Muscle of back (tissue), 11 donors: ENCODE data around the gene PRKCB. TPM values are rescaled to one million over a fixed set of nuclear protein-coding genes. Genes with fewer than 3 reads are reported as not detected.

ENCODE experiments used
- DNase-seq, 3 donors: peaks; one replicate each; pipeline versions ENCODE4 v3.0.0 to v3.0.0-alpha.2; 2013
- polyA plus RNA-seq, 10 donors: library from polyadenylated mRNA; unstranded; fragments of 120-200 nt; gene quantifications; one replicate each; pipeline ENCODE4 v1.2.1, GENCODE V29; 2013; ENCODE audit not compliant: insufficient read length in 10 of 10

Gene PRKCB
- polyA plus RNA-seq, 10 donors, result 1.2 to 3.6 (median 1.7) TPM

DNA sequence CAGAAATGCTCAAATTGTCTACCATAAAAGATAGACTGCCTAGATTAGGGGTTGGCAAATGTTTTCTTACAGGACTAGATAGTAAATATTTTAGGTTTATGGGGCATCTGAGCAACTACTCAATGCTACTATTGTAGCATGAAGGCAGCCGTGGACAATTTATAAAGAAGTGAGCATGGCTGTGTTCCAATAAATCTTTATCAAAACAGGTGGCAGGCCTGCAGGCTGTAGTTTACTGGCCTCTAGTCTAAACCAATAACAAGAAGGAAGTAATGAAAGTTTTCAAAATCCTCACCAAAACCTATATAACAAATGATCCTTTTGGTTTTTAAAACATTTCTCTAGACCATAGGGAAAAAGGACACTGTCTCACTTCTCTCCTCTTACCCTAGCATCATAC lies 105.2 kb downstream of the PRKCB start:
- no peak for DNase-seq

DNA sequence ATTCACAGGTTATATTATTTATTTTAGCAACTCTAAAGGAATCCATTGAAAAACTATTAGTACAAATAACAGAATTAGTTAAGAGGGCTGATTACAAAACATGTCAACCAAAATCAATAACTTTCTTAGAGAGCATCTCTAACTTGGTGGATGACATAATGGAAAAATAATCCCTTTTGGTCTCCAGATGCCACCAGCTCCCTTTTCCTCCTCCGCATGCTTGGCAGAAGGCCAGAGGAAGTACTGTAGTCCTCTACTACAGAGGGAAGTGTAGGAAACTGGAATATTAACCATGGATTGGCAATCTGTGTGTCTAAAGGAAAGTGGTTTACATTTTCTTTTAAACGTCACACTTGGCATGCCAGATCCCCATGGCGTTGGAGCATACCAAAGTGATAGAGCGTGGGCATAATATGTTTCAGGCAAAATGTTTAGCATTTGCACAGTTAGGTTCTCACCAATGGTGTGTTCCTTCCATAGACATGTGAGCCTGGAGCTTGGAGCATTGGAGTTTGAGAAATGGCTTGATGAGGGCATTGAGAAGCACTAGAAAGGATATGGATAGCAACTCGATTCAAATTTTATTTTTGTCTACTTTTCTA lies 106.3 kb downstream of the PRKCB start:
- DNase-seq, result peak in 2 of 3 donors; percentile 7 to 17

DNA sequence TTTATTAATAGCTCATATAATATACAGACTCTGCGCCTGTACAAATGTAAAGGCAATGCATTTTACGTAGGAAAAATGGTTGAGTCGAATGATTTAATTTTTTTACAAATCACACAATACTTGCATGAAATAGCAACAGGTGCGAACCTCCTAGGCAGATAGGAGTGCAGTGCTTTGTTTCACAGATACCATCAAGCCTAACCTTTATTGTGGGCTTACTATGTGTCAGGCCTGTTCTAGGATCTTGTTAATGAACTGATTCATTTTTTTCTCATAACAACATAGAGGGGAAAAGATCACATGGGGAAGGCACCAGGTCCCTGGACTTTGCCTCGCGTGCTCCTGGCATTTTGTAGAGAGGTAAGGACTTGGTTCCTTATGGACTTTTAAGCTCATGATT lies 107.8 kb downstream of the PRKCB start:
- DNase-seq, result no peak

DNA sequence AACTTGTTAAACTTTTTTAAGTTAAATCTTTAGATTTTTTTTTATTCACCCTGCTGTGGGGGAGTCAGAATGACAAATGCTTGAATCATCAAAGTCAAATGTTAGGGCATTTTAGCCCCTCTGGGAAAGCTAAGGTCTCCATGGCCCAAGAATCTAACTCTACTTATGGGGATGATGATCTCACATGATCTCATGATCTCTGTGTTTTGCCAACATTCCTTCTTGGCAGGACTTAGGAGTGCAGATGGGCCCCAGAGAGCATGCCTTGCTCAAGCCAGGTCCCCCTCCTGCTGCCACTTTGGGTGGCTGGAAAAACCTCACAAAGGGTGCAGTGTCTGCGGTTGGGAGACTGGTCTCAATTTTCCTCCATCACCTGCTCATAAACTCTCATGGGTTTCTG lies 108.6 kb downstream of the PRKCB start:
- DNase-seq, result no peak

DNA sequence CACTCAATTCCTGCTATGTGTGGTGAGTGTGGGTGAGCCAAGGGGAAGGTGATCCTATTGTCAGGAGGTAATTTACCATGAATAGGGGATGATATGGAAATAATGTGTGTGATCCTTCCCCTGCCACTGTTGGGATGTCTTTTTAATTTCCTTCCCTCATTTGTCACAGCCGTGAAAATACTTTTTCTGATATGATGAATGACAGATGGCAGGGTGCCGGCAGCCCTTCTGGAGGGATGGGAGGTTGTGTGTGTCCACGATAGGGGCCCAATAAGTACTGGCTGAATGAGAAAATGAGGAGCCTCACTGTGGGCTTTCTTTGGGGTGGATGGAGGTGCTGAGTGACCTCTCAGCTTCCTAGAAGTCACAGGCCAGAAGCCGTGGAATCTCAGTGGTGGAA lies 109.5 kb downstream of the PRKCB start:
- DNase-seq, result no peak

DNA sequence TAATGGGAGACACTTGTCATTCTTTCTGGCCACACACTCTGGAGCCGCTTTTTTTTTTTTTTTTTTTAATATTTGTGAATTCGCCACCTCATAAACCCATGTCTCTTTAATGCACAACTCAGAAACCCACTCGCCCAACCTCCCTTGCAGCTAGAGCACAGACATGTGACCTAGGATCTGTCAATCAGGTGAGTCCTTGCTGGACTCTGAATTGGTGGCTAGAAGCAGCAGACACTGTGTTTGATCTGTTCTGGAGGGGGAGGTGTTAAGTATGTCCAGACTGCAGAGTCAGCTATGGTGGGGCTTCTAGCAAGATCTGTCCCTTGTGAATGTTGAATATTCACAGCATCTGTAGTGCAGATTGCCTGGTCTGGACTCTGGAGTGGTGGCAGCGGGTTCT lies 112.1 kb downstream of the PRKCB start:
- no peak for DNase-seq

DNA sequence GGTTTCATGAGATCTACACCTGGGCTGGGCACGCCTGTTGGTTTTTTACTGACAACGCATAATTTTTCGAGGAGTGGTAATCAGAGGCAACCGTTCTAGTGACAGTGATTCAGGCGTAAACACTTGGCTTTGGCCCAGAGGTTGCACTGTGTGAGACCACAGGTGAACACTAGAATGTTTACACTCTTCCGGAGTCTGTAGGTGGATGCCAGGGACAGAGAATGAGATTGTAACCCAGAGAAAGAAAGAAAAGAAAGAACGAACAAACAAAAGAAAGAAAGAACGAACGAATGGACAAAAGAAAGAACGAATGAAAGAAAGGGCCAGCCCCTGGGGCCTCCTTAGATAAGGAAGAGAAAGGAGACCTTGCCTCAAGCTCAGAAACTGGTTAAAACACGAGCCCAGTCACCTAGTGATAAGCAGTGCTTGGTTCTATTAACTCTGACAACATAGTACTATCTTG lies 113.2 kb downstream of the PRKCB start:
- DNase-seq, result no peak

DNA sequence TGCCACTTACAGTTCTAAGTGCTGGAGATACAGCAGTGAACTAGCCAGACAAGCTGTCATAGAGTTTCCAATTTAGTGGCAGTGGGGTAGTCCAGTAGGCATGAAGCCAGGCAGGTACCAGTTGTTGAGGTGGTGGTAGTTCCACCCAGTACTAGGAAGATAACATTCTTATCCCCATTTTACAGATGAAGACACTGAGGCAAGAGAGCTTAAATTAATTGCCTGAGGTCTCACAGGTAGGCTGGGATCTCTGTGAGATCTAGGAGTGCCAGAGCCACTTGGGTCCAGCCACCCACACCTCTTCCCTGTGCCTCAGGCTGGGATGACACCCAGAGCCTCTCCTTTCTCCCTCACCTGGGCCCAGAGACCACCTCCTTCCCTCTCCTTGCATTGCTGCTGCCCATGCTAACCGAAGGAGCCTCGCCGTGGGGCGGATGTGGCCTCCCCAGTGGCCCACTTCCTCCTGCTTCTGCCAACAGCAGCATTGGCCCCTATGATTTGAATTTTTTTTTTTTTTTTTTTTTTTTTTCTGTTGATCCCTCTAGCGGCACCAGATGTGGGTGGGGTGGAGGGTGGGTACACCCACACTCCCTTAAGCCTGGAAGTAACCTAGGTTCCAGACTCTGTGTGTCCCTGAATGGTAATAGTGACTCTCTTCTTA lies 114.0 kb downstream of the PRKCB start:
- no peak for DNase-seq

DNA sequence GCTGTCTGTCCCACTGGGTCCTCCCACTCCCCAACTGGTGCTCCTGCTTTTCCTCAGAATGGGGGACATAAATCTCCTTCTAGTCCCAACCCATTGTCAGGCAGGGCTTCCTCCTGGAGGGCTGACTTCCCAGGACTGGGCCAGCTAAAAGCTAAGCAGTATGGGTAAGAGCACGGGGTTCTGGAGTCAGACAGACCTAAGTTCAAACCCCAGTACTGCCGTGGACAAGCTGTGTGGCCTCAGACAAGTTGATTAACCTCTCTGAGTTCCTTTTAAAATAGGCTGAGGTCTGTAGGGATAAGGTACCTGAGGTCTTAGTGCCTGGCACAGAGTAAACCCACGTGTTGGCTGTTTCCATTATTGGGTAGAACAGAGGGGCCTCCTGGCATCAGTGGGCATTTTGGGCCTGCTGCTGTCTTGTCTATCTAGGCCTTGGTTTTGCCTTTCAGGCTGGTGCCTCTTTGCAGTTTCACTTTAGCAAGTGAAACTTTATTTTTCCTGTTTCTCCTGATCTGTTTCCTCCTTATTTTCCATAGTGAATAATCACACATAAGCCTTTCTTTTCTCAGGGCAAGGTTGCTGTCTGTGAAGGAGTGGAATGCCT lies 114.6 kb downstream of the PRKCB start:
- DNase-seq, result no peak

DNA sequence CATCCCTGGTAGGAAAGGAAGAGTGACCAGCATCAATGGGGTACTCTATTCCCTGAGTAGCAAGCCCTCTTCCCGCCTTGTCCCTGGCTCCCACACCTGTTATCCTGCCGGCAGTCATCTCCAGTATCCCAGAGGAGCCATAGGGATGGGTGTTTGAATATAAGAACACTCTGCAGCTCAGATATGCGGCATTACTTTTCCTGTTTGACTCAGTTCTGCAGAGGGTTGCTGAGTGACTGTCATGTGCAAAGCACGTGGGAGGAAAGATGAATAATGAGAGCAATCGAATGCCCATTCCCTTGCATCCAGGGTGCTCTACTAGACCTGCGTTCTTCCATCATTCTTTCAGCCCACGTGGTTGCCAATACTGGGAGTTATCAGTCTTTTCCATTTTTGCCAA lies 115.1 kb downstream of the PRKCB start:
- no peak for DNase-seq

DNA sequence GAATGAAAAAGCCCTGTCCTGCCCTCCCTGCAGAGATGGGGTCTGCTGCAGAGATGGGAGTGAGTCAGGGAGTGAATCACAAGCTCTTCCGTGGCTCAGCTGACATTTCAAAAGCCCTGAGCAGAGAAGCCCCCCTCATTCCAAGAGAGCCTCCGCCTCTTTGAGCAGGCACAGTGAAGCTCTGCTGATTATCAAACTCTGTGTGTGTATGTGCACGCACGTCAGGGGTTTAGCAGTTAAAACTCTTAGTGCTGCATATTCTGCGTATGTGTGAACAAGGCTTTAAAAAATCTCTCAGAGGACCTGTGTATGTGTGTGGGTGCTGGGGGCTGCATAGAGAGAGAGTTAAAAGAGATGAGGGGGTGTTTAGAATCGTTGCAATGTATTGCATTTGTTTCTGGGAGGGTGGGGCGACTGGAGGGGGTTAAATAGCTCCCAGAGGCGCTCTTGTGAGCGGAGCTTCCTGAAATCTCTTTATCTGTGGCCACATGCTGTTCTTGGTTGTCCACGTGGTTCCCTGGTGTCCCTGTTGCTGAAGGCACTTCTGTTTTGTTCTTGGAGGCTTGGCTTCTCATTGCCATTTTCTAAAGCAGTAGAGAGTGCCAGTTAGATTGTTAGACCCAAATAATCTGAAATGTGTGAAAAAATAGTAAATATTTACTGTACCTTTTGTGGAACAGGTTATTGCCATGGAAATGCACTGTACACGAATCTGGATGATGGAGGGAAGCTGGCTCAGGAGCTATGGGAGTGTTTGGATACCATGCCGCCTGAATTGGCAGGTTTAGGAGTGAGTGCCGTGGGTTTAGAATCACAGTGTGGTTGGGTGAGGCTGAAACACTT lies 116.6 kb downstream of the PRKCB start:
- DNase-seq, result no peak

DNA sequence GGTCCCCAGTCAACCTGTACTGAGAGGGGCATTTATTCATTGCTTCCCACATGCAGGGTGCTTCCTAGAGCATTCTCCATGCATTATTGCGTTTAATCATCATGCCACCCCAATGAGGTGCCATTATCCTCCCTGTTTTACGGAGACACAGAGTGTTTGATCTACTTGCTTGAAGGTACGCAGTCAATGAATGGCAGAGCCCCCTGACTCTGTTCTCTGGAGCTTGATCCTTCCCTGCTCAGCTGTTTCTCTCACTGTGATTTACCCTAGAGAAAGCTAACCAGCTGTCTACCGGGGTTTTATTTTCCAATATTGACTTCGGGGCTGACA lies 117.2 kb downstream of the PRKCB start:
- no peak for DNase-seq

DNA sequence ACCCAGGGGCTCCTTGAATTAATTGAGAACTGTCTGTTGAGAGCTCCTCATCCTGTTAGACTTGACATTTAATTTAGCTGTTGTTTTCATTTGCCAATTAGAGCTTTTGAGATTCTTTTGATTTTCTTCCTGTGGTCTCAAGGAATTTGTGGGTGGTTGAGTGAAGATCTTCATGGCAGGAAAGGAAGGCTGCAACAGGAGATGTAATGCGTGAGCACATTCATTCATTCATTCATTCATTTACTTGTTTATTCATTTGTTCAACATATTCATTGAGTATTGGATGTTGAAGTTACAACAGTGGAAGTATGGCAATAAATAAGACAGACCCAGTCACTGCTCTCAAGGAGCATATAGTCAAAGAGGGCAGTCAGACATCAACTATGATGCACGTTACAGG lies 117.7 kb downstream of the PRKCB start:
- no peak for DNase-seq

DNA sequence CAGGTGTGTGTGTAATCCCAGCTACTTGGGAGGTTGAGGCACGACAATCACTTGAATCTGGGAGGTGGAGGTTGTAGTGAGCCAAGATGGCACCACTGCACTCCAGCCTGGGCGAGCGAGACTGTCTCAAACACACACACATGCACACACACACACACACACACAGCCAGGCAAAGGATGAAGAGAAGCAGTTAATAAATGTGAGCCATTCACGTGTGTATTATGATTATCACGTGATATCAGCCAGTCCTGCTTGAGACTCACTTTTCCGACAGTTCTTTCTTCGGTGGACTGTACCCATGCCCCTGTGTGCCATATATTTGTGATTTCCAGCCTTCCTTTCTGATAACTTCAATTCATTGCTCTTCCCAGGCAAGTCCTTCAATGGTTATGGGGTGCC lies 119.3 kb downstream of the PRKCB start:
- no peak for DNase-seq

DNA sequence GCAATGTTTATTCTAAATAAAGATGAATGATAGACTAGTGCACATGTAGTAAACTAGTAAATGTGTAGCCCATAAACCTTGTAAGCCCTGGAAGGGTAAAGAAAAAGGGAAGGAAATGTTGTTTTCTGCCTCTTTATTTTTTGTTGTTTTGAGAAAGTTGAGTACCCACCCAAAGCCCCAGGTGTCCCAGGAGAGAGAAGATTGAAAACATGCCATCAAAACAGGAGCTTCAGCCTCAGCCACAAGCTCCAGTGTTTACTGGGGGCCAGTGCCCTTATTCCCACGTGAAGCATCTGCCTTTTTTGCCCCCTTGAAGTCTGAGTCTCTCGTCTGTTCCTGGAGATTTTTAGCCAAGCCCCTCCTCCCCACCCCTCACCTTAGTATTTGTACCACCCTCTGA lies 121.5 kb downstream of the PRKCB start:
- DNase-seq, result no peak

DNA sequence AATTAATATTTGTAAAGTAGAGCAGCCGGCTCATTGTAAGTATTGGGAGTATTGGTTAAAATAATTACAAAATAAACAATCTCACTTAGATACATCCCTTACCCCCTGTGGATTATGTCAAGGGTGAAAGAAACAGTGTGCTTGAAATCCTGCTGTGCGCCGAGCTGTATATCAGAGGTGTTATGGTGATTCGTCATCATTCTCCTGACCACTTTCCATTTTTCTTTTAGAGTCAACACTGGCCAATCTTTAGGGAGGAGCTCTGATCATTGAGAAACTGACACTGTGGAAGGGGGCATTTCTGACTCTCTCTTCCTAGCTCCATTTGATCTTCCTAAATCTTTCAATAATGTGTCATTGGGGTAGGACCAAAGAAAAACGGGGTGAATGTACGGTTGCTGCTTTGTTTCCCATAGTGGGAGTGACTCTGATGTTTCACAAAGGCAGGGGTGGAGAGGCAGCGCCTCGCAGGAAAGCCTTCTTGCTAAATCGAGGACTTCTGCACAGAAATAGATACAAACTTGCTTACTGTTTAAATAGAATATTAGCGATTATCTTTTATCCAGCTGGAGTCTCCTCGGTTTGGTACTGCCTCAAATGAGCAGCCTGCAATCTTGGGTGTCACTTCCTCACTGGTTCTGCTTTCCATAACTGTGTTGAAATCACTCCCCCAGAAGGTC lies 123.4 kb downstream of the PRKCB start:
- peak in 1 of 3 donors; percentile 10 for DNase-seq

DNA sequence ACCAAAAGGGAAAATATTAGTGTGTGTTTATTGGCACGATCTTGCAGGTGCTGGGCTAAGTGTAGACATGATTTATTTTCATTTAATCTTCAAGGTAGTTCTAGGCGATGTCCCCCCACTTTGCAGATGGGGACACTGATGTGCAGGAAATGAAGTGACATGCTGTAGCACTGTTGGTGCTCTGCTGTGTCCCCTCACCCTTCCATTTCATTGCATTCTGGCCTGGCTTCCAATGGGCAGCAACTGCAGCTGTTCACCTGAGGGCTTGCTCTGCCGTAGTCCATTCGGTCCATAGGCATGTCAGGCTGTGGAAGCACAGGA lies 123.9 kb downstream of the PRKCB start:
- DNase-seq, result no peak

DNA sequence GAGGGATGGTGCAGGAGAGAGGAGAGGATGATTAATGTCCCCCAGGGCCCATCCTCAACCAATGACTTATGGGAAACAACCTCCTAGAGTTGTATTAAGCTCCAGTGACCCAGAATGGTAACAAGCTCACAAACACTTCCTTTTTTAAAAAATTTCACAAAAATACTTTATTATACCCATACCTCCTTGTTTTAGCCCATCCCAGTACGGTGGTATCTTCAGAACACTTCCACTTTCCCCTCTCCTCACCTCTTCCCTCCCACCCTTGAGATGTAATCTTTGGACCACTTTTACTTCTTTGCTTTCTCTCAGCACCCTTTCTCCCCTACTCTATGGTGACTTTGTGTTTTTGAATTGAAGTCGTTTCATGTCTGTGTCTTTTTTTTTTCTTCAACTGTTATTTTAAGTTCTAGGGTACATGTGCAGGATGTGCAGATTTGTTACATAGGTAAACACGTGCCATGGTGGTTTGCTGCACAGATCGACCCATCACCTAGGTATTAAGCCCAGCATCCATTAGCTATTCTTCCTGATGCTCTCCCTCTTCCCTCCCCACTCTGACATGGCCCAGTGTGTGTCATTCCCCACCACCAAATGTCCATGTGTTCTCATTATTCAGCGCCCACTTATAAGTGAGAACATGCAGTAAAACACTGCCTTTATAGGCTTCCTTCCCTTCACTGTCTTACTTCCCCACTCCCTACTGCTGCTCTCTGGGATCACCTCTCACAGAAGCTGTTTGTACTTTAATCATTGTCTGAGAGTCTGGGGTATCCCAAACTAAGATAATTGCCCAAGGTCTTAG lies 124.5 kb downstream of the PRKCB start:
- no peak for DNase-seq

DNA sequence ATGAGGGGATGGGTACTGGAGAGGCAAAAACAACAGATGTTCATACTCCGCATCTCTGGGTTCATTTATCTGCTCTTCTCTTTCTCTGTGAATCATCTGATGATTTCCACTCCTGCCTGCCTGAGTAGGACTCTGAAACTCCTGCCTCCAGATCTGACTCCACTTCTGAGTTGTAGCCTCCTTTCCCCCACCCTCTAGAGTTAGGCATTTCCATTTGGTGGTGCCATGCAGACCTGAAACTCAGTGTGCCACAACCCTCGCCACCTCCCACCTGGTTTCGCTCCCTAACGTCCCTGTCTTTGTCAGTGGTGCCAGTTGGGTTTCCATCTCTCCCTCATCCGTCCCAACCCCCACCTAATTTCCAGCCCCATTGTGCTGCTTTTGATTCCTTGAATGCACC lies 126.2 kb downstream of the PRKCB start:
- no peak for DNase-seq

DNA sequence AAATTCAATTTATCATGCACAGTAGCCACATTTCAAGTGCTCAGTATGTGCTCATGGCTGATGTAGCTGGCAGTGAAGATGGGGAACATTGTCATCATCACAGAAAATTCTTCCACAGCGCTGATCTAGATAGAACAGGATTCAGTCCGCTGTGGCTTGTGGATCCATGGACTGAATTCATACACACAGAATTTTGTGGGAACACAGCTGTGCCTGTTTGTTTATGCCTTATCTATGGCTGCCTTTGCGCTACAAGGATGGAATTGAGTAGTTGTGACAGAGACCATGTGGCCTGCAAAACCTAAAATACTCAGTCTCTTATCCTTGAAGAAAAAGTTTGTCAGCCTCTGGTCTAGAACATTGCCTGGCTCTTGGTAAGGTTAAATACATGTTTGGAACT lies 128.4 kb downstream of the PRKCB start:
- DNase-seq, result no peak

DNA sequence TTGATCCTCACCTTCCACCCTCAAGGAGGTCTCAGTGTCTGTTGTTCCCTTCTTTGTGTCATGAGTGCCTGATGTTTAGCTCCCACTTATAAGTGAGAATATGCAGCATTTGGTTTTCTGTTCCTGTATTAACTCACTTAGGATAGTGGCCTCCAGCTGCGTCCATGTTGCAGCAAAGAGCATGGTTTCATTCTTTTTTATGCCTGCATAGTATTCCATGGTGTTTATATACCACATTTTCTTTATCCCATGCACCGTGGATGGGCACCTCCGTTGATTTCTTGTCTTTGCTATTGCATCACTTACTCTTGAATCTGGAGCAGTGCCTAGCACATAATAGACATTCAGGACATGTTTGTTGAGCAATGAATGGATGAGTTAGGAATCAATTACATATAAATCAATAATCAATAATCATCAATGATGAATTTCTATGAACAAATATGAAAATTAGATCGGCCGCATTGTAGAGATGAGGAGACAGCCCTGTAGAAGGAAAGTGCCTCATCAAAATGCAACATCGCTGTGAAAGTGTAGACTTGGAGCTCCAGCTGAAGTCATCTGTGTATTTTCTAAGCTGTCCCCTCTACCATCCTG lies 129.5 kb downstream of the PRKCB start:
- DNase-seq, result no peak
